HG02798 (cell line): ENCODE measurements around the gene IMMP2L.
"Not testable (repeated sequence)": the region's sequence is repeated elsewhere in the genome, so short reads cannot be mapped to it uniquely, and the experiment has no call there.

Source experiments
- ATAC-seq: cut with Tn5 transposase; IDR thresholded peaks from one replicate; pipeline ENCODE4 v1.9.1; 2021; ENCODE audit warnings: mild to moderate bottlenecking; ENCODE audit not compliant: unreplicated experiment, poor library complexity

The IMMP2L gene

GRCh38 chr7:111290419-111290818 is 271.9 kb downstream of the IMMP2L start:
- ATAC-seq = no peak

GRCh38 chr7:111288441-111288840 is 273.9 kb downstream of the IMMP2L start:
- not testable (repeated sequence) for ATAC-seq

- ATAC-seq = no peak
These were observed 279.7 kb downstream of the IMMP2L start for GRCh38 chr7:111282626-111283025.

GRCh38 chr7:111274857-111275256 is 287.4 kb downstream of the IMMP2L start:
- ATAC-seq = no peak

DNA sequence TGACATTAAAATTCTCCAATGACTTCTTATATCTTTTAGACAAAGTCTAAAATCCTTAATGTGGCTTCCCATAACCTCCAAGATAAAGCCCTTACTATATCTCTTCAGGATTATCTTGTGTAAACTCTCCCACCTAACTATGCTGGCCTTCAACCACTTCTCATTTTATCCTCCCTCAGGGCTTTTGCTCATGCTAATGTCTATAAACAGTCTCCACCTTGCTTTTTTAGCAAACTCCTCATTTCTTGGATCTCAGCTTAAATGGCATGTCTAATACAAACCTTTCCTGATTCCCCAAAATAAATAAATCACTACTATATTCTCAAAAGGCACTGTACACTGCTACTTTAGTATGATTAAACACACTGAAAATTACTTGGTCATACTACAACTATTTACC is 290.2 kb downstream of the IMMP2L start:
- ATAC-seq = no peak

DNA sequence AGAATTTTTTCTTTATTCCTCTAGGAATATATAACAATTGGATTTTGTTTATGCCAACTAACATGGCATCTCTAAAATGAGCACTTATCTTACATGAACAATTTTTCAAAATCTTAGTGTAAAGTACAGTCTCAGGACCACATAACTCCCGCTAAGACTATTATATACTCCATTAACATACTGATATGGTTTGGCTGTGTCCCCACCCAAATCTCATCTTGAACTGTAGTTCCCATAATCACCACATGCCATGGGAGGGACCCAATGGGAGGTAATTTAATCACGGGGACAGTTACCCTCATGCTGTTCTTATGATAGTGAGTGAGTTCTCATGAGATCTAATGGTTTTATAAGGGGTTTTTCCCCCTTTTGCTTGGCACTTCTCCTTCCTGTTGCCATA is 291.5 kb downstream of the IMMP2L start:
- not testable (repeated sequence) for ATAC-seq

DNA sequence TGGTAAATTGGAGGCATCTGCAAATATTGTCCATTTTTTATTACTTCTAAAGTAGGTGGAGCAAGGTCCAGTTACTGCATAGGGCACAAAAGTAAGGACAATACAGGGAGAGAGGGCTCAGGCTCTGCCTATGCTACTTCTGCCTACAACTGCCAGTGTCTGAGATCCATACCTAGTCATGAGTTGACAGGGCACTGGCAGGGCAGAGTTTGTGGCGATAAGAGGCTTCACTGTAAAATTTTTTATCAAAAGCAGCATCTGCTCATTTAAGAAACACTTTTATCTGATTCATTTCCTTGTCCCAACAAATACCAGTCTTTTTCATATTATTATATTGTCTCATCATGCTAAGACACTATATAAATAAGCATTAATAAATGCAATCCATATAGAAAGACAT is 293.4 kb downstream of the IMMP2L start:
- no peak for ATAC-seq

DNA sequence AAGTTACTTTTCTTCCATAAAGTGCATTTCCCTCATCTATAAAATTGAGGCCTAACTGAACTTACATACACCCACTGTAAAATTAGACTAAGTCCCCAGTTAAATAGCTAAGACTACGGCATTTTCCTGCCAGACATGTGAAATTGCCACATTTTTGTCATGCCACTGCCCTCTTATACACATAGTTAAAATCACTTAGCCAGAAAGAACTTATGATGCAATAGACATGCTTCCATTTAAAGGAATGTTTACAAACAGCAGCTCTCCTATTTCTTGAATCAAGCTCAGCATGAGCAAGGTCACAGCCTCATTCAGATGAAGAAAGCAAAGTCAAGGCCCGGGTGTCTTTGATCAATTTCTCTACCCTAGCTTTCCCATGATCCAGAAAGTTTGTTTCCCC is 295.7 kb downstream of the IMMP2L start:
- no peak for ATAC-seq

- ATAC-seq = no peak
These were observed 296.9 kb downstream of the IMMP2L start for GRCh38 chr7:111265394-111265793.

DNA sequence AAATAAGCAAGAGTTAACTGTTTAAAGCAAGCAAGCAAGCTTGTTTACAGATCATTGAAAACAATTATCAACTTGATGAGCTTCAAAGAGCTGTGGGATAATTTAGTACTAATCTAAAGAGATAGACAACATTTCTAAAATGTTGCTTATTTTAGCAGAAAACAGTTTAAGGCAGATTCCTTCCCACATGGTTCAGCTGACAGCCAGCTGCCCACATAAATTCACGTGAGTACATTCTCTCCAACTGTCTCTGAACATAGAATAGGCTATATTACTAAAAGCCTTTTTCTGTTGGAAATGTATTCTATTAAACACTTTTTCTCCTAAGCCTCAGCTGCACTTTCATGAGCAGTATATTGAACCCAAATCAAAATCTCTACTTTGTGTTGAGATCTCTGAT is 297.3 kb downstream of the IMMP2L start:
- ATAC-seq = no peak

DNA sequence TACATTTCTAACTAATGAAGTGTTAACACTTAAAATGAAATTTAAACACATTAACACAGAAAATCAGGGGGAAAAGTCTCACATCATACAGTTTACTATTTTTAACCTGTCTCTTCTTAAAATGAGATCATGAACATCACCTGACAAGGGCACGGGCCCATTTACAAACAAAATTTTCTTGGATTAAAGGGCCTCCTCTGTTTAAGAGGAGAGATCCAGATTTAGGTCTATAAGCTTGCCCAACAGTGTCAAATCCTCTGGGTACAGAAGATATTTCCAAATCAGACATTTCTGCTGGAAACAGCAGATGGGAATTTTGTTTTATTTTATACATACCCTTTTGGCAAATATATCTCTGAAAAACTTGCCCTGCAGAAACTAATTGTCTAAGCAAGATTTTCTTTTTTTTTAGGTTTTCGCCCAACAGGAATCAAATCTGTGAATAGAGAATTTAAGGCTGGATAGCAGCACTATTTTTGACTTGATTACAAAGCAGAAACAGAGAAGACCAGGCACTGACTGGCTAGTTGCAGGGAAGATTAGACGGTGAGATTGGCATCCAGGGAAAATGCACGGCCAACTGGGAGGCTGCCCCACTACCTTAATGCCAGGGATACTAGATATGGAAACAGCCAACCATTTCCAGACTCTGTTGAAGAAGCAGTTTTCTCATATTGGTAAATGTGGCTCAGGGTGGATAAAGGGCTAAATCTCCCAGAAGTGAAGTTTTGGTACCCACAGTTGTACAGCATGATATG is 298.0 kb downstream of the IMMP2L start:
- ATAC-seq = no peak

- ATAC-seq = no peak
These were observed 299.8 kb downstream of the IMMP2L start for GRCh38 chr7:111262293-111263116.

GRCh38 chr7:111261496-111261895 is 300.8 kb downstream of the IMMP2L start:
- no peak for ATAC-seq

- ATAC-seq = no peak
These were observed 302.3 kb downstream of the IMMP2L start for GRCh38 chr7:111259991-111260390.

- no peak for ATAC-seq
These were observed 305.9 kb downstream of the IMMP2L start for GRCh38 chr7:111256391-111256790.

DNA sequence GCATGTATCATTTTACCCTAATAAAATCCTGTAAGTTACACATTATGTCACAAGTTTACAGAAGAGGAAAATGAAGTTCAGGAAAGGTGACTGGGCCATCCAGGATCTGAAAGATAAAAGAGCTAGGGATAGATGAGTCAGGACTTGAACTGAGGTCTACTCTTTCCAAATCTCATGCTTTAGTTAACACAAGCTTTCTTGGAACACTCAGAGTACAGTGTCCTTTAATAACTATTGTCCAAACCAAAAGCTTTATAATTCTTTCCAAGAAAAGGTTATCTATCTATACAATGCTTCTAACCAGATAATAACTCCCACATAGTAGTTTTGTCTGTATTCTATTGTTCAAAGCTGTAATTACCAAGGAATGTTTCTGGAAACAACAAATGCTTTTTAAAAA is 306.7 kb downstream of the IMMP2L start:
- ATAC-seq = no peak

- not testable (repeated sequence) for ATAC-seq
These were observed 310.9 kb downstream of the IMMP2L start for GRCh38 chr7:111251365-111251764.

DNA sequence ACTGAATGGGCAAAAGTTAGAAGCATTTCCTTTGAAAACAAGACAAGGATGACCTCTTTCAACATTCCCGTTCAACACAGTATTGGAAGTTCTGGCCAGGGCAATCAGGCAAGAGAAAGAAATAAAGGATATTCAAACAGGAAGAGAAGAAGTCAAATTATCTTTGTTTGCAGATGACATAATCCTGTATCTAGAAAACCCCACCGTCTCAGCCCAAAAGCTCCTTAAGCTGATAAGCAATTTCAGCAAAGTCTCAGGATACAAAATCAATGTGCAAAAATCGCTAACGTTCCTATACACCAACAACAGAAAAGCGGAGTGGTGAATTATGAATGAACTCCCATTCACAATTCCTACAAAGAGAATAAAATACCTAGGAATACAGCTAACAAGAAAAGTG is 312.5 kb downstream of the IMMP2L start:
- ATAC-seq = not testable (repeated sequence)

- ATAC-seq = no peak
These were observed 320.0 kb downstream of the IMMP2L start for GRCh38 chr7:111242141-111242755.

- ATAC-seq = no peak
These were observed 321.9 kb downstream of the IMMP2L start for GRCh38 chr7:111240371-111240770.

- ATAC-seq = no peak
These were observed 322.9 kb downstream of the IMMP2L start for GRCh38 chr7:111239437-111239836.
